Calu3 (cell line): ENCODE data around the gene RBM41. TPM values are rescaled to one million over a fixed set of nuclear protein-coding genes. Genes with fewer than 3 reads are reported as not detected.

Source experiments
- BruUV-seq: library from RNA; stranded (reverse); fragments of 400-500 nt; replicated peaks from 2 replicates; lab custom pipeline; 2021; lab: Mats Ljungman, UMichigan
- CTCF ChIA-PET: fragments of 300-600 bp; sonication (Branson Sonifier 250); formaldehyde crosslinking; loops from one replicate; lab custom pipeline; 2022; ENCODE audit warnings: antibody characterized with exemption; lab: Charles Lee
- DNase-seq: peaks from one replicate; pipeline ENCODE4 v3.0.0; 2022
- H3K27ac Mint-ChIP-seq: one replicate; pipeline ENCODE4 v1.8.0; 2022; ENCODE audit warnings: mixed read lengths; ENCODE audit not compliant: unreplicated experiment
- H3K27me3 Mint-ChIP-seq: one replicate; pipeline ENCODE4 v1.8.0; 2022; ENCODE audit warnings: mixed read lengths; ENCODE audit not compliant: unreplicated experiment
- H3K36me3 Mint-ChIP-seq: one replicate; pipeline ENCODE4 v1.8.0; 2022; ENCODE audit warnings: mild to moderate bottlenecking, moderate library complexity, mixed read lengths; ENCODE audit not compliant: insufficient read depth, unreplicated experiment
- H3K4me1 Mint-ChIP-seq: one replicate; pipeline ENCODE4 v1.8.0; 2022; ENCODE audit warnings: mild to moderate bottlenecking, low read depth, mixed read lengths; ENCODE audit not compliant: unreplicated experiment
- H3K4me3 Mint-ChIP-seq: one replicate; pipeline ENCODE4 v1.8.0; 2022; ENCODE audit warnings: mild to moderate bottlenecking, low read depth, moderate library complexity, mixed read lengths; ENCODE audit not compliant: unreplicated experiment
- H3K9me3 Mint-ChIP-seq: one replicate; pipeline ENCODE4 v1.8.0; 2022; ENCODE audit warnings: low read depth, mixed read lengths; ENCODE audit not compliant: unreplicated experiment
- CTCF ChIP-seq: fragments of 200-600 bp; IDR thresholded peaks from one replicate; pipeline ENCODE4 v1.8.0; 2022; ENCODE audit warnings: antibody characterized with exemption; ENCODE audit not compliant: unreplicated experiment
- intact Hi-C: fragments of 100-400 bp; cut with micrococcal nuclease; formaldehyde crosslinking; loops from one replicate; pipeline ENCODE4 v1.10.0; 2022; ENCODE audit not compliant: unreplicated experiment
- total RNA-seq: library from RNA; stranded (reverse); gene quantifications from 2 replicates; pipeline ENCODE4 v1.2.3, GENCODE V29; 2022

RBM41 gene
- total RNA-seq, 1 experiment from 2014 or later = 36.0 TPM

GRCh38 chrX:107154787-107155620, 36.4 kb upstream of the RBM41 start:
- no TSS peak for BruUV-seq
- H3K4me1 Mint-ChIP-seq = no peaks in the 10 kb centered on the region
- TF ChIP-seq CTCF = no peak
- H3K27me3 Mint-ChIP-seq = no peaks in the 10 kb centered on the region
- H3K9me3 Mint-ChIP-seq = no peaks in the 10 kb centered on the region
- peak; percentile 15 for DNase-seq
- H3K27ac Mint-ChIP-seq = no peak overlapping the region
- peaks cover 9% of the 10 kb centered on the region for H3K36me3 Mint-ChIP-seq
- CTCF ChIA-PET = interaction anchor here (0.7 to 0.9 kb wide), 3 partner anchors 36 to 154 kb away, joined by 3 to 4 read pairs (median 3); partner anchors contain the start of genes DNAAF6, NUP62CL and RBM41
- intact Hi-C loops = no loop called here
- H3K4me3 Mint-ChIP-seq = peak overlapping the region; percentile 71

- Mint-ChIP-seq H3K4me1 (no peaks in the 10 kb centered on the region), H3K9me3 (no peaks in the 10 kb centered on the region), H3K36me3 (peaks cover 9% of the 10 kb centered on the region), H3K27me3 (no peaks in the 10 kb centered on the region), H3K27ac (no peak overlapping the region), H3K4me3 (no peak overlapping the region)
- no peak for DNase-seq
- no TSS peak for BruUV-seq
- intact Hi-C loops = no loop called here
- no peak for TF ChIP-seq CTCF
- CTCF ChIA-PET = no interaction called here
Observed at GRCh38 chrX:107153005-107153404, 34.4 kb upstream of the RBM41 start.

DNA sequence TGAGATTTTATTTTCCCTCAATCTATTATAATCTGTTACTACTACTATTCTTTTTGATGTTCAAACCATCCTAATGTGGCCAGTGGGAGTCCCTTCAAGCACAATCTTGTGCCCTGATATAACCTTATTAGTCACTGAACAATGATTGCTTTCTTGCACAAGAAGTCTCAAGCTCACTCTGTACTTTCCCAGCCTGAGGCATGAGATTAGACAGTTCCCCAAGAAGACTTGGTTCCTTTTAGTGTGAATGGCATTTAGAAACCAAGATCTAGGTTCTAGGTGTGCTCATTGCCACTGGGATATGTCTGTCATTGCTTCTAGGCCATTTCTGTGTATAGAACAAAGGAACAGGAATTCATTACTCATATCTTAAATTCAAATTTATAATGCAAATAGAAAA, 28.0 kb upstream of the RBM41 start:
- intact Hi-C loops = no loop called here
- BruUV-seq = no TSS peak
- Mint-ChIP-seq H3K36me3 (no peaks in the 10 kb centered on the region), H3K4me3 (no peak overlapping the region), H3K9me3 (no peaks in the 10 kb centered on the region), H3K27ac (no peak overlapping the region), H3K4me1 (peaks cover 14% of the 10 kb centered on the region), H3K27me3 (no peaks in the 10 kb centered on the region)
- CTCF ChIA-PET = no interaction called here
- TF ChIP-seq CTCF = no peak
- no peak for DNase-seq

GRCh38 chrX:107135965-107136307, 17.3 kb upstream of the RBM41 start:
- intact Hi-C loops = loop anchor here (5.0 kb wide), 1 partner anchor 71 kb away; the partner anchor contains the start of genes DNAAF6 and NUP62CL
- no TSS peak for BruUV-seq
- Mint-ChIP-seq H3K4me3 (peak overlapping the region; percentile 57), H3K27me3 (no peaks in the 10 kb centered on the region), H3K9me3 (no peaks in the 10 kb centered on the region), H3K36me3 (peaks cover 21% of the 10 kb centered on the region), H3K27ac (peak overlapping the region; percentile 97), H3K4me1 (peaks cover 37% of the 10 kb centered on the region)
- CTCF ChIA-PET = no interaction called here
- no peak for TF ChIP-seq CTCF
- no peak for DNase-seq
